ENCODE measurements around the gene ARID5B. TPM values are rescaled to one million over a fixed set of nuclear protein-coding genes. Genes with fewer than 3 reads are reported as not detected.

ARID5B gene
- polyA plus RNA-seq, 1 experiment, result 137 TPM

- CTCF ChIA-PET, result no interaction called here
- no peak for DNase-seq (ENCODE audit: low read depth, low spot score)
- Histone ChIP-seq H3K27me3 (ENCODE audit: control insufficient read depth, insufficient read depth, low read length) (no peaks in the 10 kb centered on the region), H3K4me3 (ENCODE audit: low read depth, low read length) (no peak overlapping the region), H3K9me3 (ENCODE audit: control insufficient read depth, insufficient read depth, low read length) (no peaks in the 10 kb centered on the region), H3K27ac (ENCODE audit: low read depth, low read length) (no peak overlapping the region)
- no peak for TF ChIP-seq CTCF (IDR thresholded peaks at IDR 0.05; ENCODE audit: low read depth, low read length)
- POLR2A ChIA-PET, result no interaction called here
Measured at GRCh38 chr10:61994405-61995219, 93.1 kb downstream of the ARID5B start.

- Histone ChIP-seq H3K4me3 (ENCODE audit: low read depth, low read length) (no peak overlapping the region), H3K9me3 (ENCODE audit: control insufficient read depth, insufficient read depth, low read length) (no peaks in the 10 kb centered on the region), H3K27ac (ENCODE audit: low read depth, low read length) (no peak overlapping the region), H3K27me3 (ENCODE audit: control insufficient read depth, insufficient read depth, low read length) (no peaks in the 10 kb centered on the region)
- POLR2A ChIA-PET, result no interaction called here
- no peak for DNase-seq (ENCODE audit: low read depth, low spot score)
- TF ChIP-seq CTCF (IDR thresholded peaks at IDR 0.05; ENCODE audit: low read depth, low read length), result no peak
- CTCF ChIA-PET, result no interaction called here
Measured at GRCh38 chr10:61995220-61995503, 93.7 kb downstream of the ARID5B start.

GRCh38 chr10:61998937-61999336, 97.4 kb downstream of the ARID5B start:
- no peaks in the 10 kb centered on the region for H3K9me3 ChIP-seq (ENCODE audit: control insufficient read depth, insufficient read depth, low read length)
- ChIA-PET CTCF (no interaction called here), POLR2A (no interaction called here)
- H3K4me3 ChIP-seq (ENCODE audit: low read depth, low read length), result no peak overlapping the region
- H3K27ac ChIP-seq (ENCODE audit: low read depth, low read length), result no peak overlapping the region
- no peaks in the 10 kb centered on the region for H3K27me3 ChIP-seq (ENCODE audit: control insufficient read depth, insufficient read depth, low read length)
- no peak for TF ChIP-seq CTCF (IDR thresholded peaks at IDR 0.05; ENCODE audit: low read depth, low read length)
- no peak for DNase-seq (ENCODE audit: low read depth, low spot score)

DNA sequence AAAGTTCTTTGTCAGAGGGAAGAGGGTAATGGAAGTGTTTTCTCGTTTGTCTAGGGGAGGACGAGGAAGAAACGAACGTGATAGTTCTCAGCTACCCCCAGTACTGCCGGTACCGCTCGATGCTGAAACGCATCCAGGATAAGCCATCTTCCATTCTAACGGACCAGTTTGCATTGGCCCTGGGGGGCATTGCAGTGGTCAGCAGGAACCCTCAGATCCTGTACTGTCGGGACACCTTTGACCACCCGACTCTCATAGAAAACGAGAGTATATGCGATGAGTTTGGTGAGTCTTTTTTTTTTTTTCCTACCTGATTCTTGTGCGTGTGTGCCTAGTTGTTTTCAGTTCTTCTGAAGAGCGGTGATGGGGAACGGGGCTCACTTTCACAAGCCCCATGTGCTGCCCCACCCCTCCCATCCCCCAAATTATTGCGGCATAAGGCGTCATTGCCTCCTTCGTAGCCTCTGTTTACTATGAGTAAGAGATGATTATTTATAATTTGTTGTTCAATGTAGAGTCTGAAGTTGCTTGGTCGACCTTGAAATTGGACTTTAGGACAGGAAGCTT, 98.6 kb downstream of the ARID5B start:
- CTCF ChIA-PET, result no interaction called here
- no peak overlapping the region for H3K4me3 ChIP-seq (ENCODE audit: low read depth, low read length)

More for the DNA sequence above, 98.6 kb downstream of the ARID5B start:
- DNase-seq (ENCODE audit: low read depth, low spot score), result no peak
- no peak for TF ChIP-seq CTCF (IDR thresholded peaks at IDR 0.05; ENCODE audit: low read depth, low read length)
- no peak overlapping the region for H3K27ac ChIP-seq (ENCODE audit: low read depth, low read length)
- no peaks in the 10 kb centered on the region for H3K27me3 ChIP-seq (ENCODE audit: control insufficient read depth, insufficient read depth, low read length)
- POLR2A ChIA-PET, result no interaction called here
- H3K9me3 ChIP-seq (ENCODE audit: control insufficient read depth, insufficient read depth, low read length), result no peaks in the 10 kb centered on the region

Data from AG04450 (cell line).